HG03457 (cell line): ENCODE data around the gene KXD1.
"Not testable (repeated sequence)": the region's sequence is repeated elsewhere in the genome, so short reads cannot be mapped to it uniquely, and the experiment has no call there.

Experiments
- ATAC-seq: cut with Tn5 transposase; IDR thresholded peaks from one replicate; pipeline ENCODE4 v1.9.1; 2021; ENCODE audit warnings: moderate number of reproducible peaks; ENCODE audit not compliant: unreplicated experiment

KXD1 gene

GRCh38 chr19:18533058-18533457, 24.6 kb upstream of the KXD1 start:
- no peak for ATAC-seq

DNA sequence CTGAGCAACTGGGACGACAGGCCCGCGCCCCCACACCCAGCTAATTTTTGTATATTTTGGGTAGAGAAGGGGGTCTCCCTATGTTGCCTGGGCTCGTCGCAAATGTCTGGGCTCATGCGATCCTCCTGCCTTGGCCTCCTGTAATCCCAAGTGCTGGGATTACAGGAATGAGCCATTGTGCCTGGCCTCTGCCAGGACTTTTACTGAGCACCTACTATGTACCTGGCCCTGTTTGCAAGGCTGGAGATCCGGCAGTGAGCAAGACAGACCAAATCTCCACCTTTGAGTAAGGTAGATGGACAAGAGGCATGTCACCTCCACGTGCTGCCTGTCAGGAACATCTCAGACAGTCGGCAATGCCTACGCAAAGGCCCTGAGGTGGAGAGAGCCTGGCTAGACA, 21.2 kb upstream of the KXD1 start:
- ATAC-seq, result no peak

GRCh38 chr19:18537431-18537830, 20.2 kb upstream of the KXD1 start:
- ATAC-seq, result no peak

- ATAC-seq, result no peak
These were observed 19.6 kb upstream of the KXD1 start for GRCh38 chr19:18538115-18538514.

DNA sequence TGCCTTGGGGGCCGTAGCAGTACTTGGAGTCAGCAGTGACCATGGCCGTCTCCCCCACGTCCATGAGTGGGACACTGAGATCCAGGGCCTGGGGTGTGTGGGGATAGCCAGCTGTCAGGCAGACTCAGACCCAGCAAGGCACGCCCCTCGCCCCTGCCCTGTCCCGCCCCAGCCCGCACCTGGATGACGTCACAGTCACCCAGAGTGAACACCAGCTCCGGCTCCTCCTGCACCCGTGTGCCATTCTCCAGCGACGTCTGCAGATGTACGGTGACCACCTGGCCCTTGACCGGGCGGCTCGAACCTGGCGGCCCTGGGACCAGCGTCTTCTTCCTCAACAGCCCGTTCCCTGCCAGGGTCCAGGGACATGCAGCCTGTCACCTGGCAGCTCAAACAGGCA, 18.3 kb upstream of the KXD1 start:
- ATAC-seq, result no peak

DNA sequence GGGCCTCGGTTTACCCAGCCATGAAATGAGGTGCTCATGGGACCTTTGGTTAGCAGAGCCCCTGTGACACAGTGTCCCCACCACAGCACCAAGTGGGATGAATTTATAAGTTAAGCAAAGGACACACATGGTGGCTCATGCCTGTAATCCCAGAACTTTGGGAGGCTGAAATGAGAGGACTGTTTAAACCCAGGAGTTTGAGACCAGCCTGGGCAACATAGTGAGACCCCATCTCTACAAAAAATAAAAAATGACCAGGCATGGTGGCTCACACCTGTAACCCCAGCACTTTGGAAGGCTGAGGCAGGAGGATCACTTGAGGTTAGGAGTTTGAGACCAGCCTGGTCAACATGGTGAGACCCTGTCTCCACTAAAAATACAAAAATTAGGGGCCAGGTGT, 17.5 kb upstream of the KXD1 start:
- ATAC-seq, result not testable (repeated sequence)

DNA sequence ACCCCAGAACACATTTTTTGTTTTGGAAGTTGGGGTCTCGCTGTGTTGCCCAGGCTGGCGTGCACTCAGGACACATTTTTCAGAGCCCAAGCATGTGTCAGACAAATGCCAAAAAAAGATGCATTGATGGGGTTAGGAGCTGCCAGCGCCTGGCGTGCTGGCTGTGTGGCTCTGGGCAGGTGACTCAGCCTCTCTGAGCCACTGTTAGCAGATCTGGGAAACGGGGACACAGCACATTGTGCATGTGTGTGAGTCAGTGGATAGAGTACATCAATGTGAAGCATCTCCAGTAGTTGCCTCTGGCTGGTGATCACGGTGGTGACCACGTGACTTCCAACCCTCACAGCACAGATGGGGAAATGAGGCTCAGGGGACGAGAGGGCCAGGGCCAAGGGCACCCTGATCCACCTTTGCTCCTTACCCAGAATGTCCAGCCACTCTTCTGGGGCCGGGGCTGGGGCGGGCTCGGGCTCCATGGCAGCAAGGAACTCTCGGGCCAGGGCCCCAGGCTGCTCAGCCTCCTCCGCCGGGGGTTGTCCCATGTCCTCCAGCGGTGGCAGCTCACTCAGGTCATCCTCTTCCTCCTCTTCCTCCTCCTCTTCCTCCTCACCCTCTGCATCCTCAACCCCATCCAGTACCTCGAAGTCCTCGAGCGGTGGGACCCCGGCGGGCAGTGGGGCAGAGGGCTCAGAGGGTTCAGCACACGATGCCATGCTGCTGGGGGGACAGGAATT, 16.2 kb upstream of the KXD1 start:
- no peak for ATAC-seq

DNA sequence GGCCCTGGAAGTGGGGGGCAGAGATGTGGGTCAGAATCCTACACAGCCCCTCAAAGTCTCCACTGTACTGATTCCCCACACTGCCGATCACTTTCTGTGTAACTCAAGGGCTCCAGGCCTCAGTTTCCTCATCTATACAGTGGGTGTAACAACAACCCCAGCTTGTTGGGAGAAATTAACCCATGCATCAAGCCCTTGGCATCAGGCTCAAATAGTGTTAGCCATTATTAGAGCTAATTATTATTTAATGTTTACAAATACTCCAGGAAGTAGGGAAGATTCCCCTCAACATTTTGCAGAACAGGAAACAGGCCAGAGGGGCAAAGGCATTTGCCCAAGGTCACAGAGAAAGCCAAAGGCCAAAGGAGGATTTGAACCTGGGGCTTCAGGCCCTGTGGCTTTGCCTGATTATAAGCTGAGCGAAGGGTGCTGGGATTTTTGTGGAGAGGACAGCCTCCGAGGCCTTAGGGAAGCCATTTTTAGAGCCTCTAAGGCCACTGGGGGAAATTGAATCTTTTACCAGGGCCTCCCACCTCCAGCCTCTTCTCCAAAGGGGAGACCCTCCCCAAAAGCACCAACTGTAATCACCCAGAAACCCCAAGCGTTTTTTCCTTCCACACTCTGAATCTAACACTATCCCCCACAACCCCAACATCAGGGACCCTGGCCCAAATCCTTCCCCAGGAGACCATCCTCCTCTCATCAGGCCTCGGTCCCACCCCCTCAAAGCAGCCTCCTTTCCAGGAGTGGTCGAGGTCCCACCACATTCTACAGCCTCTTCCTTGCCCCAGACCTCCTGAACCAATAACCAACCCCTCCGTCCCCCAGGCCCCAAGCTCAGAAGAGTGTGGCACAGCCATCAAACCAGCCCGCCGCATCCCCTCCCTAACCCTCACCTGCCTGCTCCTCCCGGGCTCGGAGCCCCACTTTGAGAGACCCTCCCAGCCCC, 15.4 kb upstream of the KXD1 start:
- ATAC-seq, result no peak

DNA sequence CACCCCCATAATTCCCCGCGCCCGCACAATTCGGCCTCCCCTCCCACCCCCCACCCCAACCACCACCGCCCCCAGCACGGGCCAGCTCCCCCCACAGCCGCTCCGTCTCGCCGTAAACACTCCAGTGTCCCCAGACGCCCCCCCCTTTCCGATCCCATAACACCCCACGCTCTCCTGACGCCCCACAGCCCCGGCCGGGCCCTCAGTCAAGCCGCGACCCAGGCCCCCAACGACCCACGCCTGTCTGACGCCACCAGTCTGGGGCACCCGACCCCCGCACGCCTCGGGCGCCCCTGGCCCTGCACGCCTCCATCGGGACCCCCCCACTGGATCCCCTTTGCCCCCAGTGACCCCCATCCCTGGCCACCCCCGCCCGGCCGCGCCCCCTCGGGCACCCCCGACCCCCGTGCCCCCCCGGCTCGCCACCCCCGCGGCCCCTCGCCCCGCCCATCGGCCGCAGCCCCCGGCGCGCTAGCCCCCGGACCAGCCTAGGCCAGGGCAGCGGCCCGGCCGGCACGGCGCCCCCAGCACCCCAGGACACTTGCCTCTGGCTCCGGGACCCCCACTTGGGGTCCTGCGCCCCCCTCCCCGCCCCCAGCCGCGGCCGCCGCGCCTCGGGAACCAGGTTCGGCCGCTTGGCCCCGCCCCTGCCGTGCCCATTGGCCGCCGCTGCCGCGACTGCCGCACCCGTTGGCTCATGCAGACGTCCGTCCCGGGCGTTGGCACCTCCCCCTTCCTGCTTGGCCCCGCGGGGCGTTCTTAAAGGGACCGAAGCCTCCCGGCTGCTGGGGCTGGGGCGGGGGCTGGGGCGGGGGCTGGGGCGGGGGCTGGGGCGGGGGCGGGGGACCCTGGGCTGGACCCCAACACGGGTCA, 14.5 kb upstream of the KXD1 start, which contains the start of gene FKBP8:
FKBP8 (minus strand) TSS at position 633 of the 873 bp plus-strand sequence. CDS start 1,603 bp downstream, outside the sequence.
- peak; percentile 78 for ATAC-seq

GRCh38 chr19:18543814-18544475, 13.7 kb upstream of the KXD1 start:
- peak; percentile 40 for ATAC-seq

GRCh38 chr19:18551631-18552030, 6.0 kb upstream of the KXD1 start:
- ATAC-seq, result no peak

GRCh38 chr19:18558202-18558555, 509 bp downstream of the KXD1 start:
- ATAC-seq, result no peak

DNA sequence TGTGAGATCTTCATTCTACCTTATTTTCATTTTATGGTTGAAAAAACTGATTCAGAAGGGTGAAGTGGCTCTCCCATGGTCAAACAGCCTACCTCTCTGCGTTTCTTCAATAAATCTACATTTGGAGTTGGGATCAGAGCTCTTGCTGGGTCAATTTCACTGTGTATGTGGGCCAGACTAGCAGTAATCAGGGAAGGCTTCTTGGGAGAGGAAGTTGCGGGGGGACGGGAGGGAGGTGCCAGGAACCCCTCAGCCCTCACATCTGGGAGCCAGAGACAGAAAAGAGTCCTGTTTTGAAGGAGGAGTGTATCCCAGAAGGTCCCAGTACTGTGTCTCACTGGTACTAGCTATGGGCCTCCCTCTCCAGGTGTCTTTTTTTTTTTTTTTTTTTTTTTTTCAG, 934 bp downstream of the KXD1 start:
- ATAC-seq, result no peak

DNA sequence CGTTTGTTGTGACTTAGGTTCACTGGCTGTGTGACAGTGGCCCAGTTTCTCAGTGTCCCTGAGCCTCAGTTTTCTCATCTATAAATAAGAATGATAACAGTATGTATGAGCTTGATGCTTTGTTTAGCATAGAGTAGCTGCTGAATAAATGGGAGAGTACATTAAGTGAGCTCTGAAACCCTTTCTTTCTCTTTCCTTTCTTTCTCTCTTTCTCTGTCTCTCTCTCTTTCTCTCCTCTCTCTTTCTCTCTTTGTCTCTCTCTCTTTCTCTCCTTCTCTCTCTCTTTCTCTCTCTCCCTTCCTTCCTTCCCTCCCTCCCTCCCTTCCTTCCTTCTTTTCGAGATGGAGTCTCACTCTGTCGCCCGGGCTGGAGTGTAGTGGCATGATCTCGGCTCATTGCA, 2.0 kb downstream of the KXD1 start:
- no peak for ATAC-seq

GRCh38 chr19:18562086-18562485, 4.4 kb downstream of the KXD1 start:
- ATAC-seq, result no peak

GRCh38 chr19:18566953-18567352, 9.3 kb downstream of the KXD1 start:
- no peak for ATAC-seq

- no peak for ATAC-seq
These were observed 10.7 kb downstream of the KXD1 start for GRCh38 chr19:18568367-18568766.

- ATAC-seq, result peak; percentile 80
These were observed 14.1 kb downstream of the KXD1 start, which contains the start of gene UBA52 for GRCh38 chr19:18571564-18572344. TSS of gene UBA52 (plus strand) at chr19:18571857. CDS start at chr19:18573301, 1,444 bp downstream.

GRCh38 chr19:18574691-18575291, 17.1 kb downstream of the KXD1 start:
- ATAC-seq, result no peak
